ENCODE data around the gene ENTPD8.

DNA sequence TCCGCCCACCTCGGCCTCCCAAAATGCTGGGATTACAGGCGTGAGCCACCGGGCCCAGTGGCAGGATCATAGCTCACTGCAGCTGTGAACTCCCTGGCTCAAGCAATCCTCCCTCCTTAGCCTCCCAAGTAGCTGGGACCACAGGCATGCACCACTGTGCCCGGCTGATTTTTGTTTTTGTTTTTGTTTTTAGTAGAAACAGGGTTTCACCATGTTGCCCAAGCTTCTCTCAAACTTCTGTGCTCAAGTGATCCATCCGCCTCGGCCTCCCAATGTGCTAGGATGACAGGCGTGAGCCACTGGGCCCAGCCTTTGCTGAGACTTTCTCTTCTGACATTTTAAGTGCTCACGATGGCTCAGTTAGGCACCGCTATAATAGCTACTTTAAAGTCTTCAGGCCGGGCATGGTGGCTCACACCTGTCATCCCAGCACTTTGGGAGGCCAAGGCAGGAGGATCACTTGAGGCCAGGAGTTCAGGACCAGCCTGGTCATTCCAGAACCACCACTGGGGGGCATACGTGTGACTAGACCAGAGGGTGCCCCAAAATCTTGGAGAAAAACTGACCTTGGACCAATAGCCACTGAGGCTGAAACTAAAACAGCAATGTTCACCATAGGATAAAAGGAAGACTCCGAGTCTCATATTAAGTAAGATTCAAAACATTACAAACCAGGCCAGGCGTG is 3.1 kb upstream of the ENTPD8 start:
- TF ChIP-seq SUZ12 (IDR thresholded peaks at IDR 0.05; ENCODE audit: extremely low read depth, insufficient read depth, insufficient read length) (no peak), YY1 (IDR thresholded peaks at IDR 0.05; ENCODE audit: insufficient read depth, insufficient read length) (no peak), ZNF274 (IDR thresholded peaks at IDR 0.05; ENCODE audit: low read depth, low read length) (no peak)
